ENCODE measurements around the gene IGF2BP2.
"Not testable (repeated sequence)": the region's sequence is repeated elsewhere in the genome, so short reads cannot be mapped to it uniquely, and the experiment has no call there.

Gene IGF2BP2

GRCh38 chr3:185864767-185865166 lies 39.9 kb upstream of the IGF2BP2 start:
- TF ChIP-seq CTCF (IDR thresholded peaks at IDR 0.05; ENCODE audit: extremely low read depth, insufficient read depth, missing control alignments) = no peak
- in situ Hi-C loops (cut with MboI; ENCODE audit: low pct_unique_long_range_greater_than_20kb, low sequenced_read_pairs, unreplicated experiment) = no loop called here
- DNase-seq (ENCODE audit: low spot score) = no peak

- TF ChIP-seq CTCF (IDR thresholded peaks at IDR 0.05; ENCODE audit: extremely low read depth, insufficient read depth, missing control alignments) = no peak
- in situ Hi-C loops (cut with MboI; ENCODE audit: low pct_unique_long_range_greater_than_20kb, low sequenced_read_pairs, unreplicated experiment) = no loop called here
- no peak for DNase-seq (ENCODE audit: low spot score)
These were observed 38.1 kb upstream of the IGF2BP2 start for GRCh38 chr3:185862920-185863319.

- in situ Hi-C loops (cut with MboI; ENCODE audit: low pct_unique_long_range_greater_than_20kb, low sequenced_read_pairs, unreplicated experiment) = no loop called here
- DNase-seq (ENCODE audit: low spot score) = no peak
- TF ChIP-seq CTCF (IDR thresholded peaks at IDR 0.05; ENCODE audit: extremely low read depth, insufficient read depth, missing control alignments) = no peak
These were observed 34.6 kb upstream of the IGF2BP2 start for GRCh38 chr3:185859294-185859972.

GRCh38 chr3:185858502-185859225 lies 33.8 kb upstream of the IGF2BP2 start:
- in situ Hi-C loops (cut with MboI; ENCODE audit: low pct_unique_long_range_greater_than_20kb, low sequenced_read_pairs, unreplicated experiment) = no loop called here
- TF ChIP-seq CTCF (IDR thresholded peaks at IDR 0.05; ENCODE audit: extremely low read depth, insufficient read depth, missing control alignments) = no peak
- DNase-seq (ENCODE audit: low spot score) = no peak

GRCh38 chr3:185857208-185857607 lies 32.4 kb upstream of the IGF2BP2 start:
- no peak for TF ChIP-seq CTCF (IDR thresholded peaks at IDR 0.05; ENCODE audit: extremely low read depth, insufficient read depth, missing control alignments)
- in situ Hi-C loops (cut with MboI; ENCODE audit: low pct_unique_long_range_greater_than_20kb, low sequenced_read_pairs, unreplicated experiment) = no loop called here
- DNase-seq (ENCODE audit: low spot score) = no peak

GRCh38 chr3:185856652-185857051 lies 31.8 kb upstream of the IGF2BP2 start:
- no peak for TF ChIP-seq CTCF (IDR thresholded peaks at IDR 0.05; ENCODE audit: extremely low read depth, insufficient read depth, missing control alignments)
- in situ Hi-C loops (cut with MboI; ENCODE audit: low pct_unique_long_range_greater_than_20kb, low sequenced_read_pairs, unreplicated experiment) = no loop called here

GRCh38 chr3:185853771-185854170 lies 28.9 kb upstream of the IGF2BP2 start:
- in situ Hi-C loops (cut with MboI; ENCODE audit: low pct_unique_long_range_greater_than_20kb, low sequenced_read_pairs, unreplicated experiment); DNase-seq (ENCODE audit: low spot score): not testable (repeated sequence)

More at GRCh38 chr3:185856652-185857051, 31.8 kb upstream of the IGF2BP2 start:
- no peak for DNase-seq (ENCODE audit: low spot score)

All from GM13977 (cell line).